ENCODE results near the gene FHOD3. TPM values are rescaled to one million over a fixed set of nuclear protein-coding genes. Genes with fewer than 3 reads are reported as not detected.

FHOD3 gene
- total and polyA plus RNA-seq, 7 donors: 5.4 to 98.2 (median 20.2) TPM

- 75 to 93% (median 89%) methylated on average over 1 of the region's 1 CpG for WGBS, 3 donors
- peaks cover 0 to 1% (median 0%) of the 10 kb centered on the region in 3 donors for H3K27me3 ChIP-seq (ENCODE audit: insufficient read depth in 3 of 3, low read length in 2 of 3)
- no peak for DNase-seq
- no peak for TF ChIP-seq CTCF (IDR thresholded peaks at IDR 0.05)
- no peaks in the 10 kb centered on the region for H3K36me3 ChIP-seq (ENCODE audit: insufficient read depth in 1 of 2, low read depth in 1 of 2)
- no peak for ATAC-seq
- H3K4me3 ChIP-seq: no peak overlapping the region
- H3K27ac ChIP-seq: no peak overlapping the region
- no peaks in the 10 kb centered on the region for H3K9me3 ChIP-seq
- intact Hi-C loops (cut with DNase I): no loop called here
- H3K4me1 ChIP-seq: peaks cover 8% of the 10 kb centered on the region
Measured at GRCh38 chr18:36481935-36482334, 184.4 kb downstream of the FHOD3 start.

GRCh38 chr18:36484591-36484990 lies 187.1 kb downstream of the FHOD3 start:
- Histone ChIP-seq H3K27me3 (ENCODE audit: insufficient read depth in 3 of 3, low read length in 2 of 3) (peaks cover 0 to 1% (median 0%) of the 10 kb centered on the region in 3 donors), H3K4me3 (no peak overlapping the region), H3K4me1 (peaks cover 8% of the 10 kb centered on the region), H3K27ac (no peak overlapping the region), H3K9me3 (no peaks in the 10 kb centered on the region), H3K36me3 (ENCODE audit: insufficient read depth in 1 of 2, low read depth in 1 of 2) (no peaks in the 10 kb centered on the region)
- ATAC-seq: no peak
- 86 to 89% (median 86%) methylated on average over 5 of the region's 5 CpGs for WGBS, 3 donors
- no peak for TF ChIP-seq CTCF (IDR thresholded peaks at IDR 0.05)
- intact Hi-C loops (cut with DNase I): no loop called here
- no peak for DNase-seq

- DNase-seq: no peak
- H3K27me3 ChIP-seq (ENCODE audit: insufficient read depth in 3 of 3, low read length in 2 of 3): no peaks in the 10 kb centered on the region
- TF ChIP-seq CTCF (IDR thresholded peaks at IDR 0.05): no peak
- 85 to 89% (median 86%) methylated on average over 2 of the region's 2 CpGs for WGBS, 3 donors
- ATAC-seq: no peak
- no peaks in the 10 kb centered on the region for H3K9me3 ChIP-seq
- peaks cover 8% of the 10 kb centered on the region for H3K4me1 ChIP-seq
- no peak overlapping the region for H3K27ac ChIP-seq
- intact Hi-C loops (cut with DNase I): no loop called here
- no peaks in the 10 kb centered on the region for H3K36me3 ChIP-seq (ENCODE audit: insufficient read depth in 1 of 2, low read depth in 1 of 2)
- H3K4me3 ChIP-seq: no peak overlapping the region
Measured at GRCh38 chr18:36485772-36486171, 188.3 kb downstream of the FHOD3 start.

GRCh38 chr18:36488131-36488530 lies 190.6 kb downstream of the FHOD3 start:
- no peak for DNase-seq
- Histone ChIP-seq H3K27ac (no peak overlapping the region), H3K9me3 (no peaks in the 10 kb centered on the region), H3K4me3 (no peak overlapping the region), H3K36me3 (ENCODE audit: insufficient read depth in 1 of 2, low read depth in 1 of 2) (no peaks in the 10 kb centered on the region), H3K4me1 (peaks cover 5% of the 10 kb centered on the region), H3K27me3 (ENCODE audit: insufficient read depth in 3 of 3, low read length in 2 of 3) (no peaks in the 10 kb centered on the region)
- no peak for TF ChIP-seq CTCF (IDR thresholded peaks at IDR 0.05)
- ATAC-seq: no peak
- intact Hi-C loops (cut with DNase I): no loop called here
- WGBS, 3 donors: 54 to 61% (median 55%) methylated on average over 2 of the region's 2 CpGs

- no peak for ATAC-seq
Measured at GRCh38 chr18:36490897-36491296, 193.4 kb downstream of the FHOD3 start.

More at GRCh38 chr18:36490897-36491296, 193.4 kb downstream of the FHOD3 start:
- 90 to 96% (median 94%) methylated on average over 4 of the region's 4 CpGs for WGBS, 3 donors
- H3K4me1 ChIP-seq: peaks cover 9% of the 10 kb centered on the region
- no peak overlapping the region for H3K4me3 ChIP-seq
- H3K27ac ChIP-seq: no peak overlapping the region
- H3K27me3 ChIP-seq (ENCODE audit: insufficient read depth in 3 of 3, low read length in 2 of 3): no peaks in the 10 kb centered on the region
- no peaks in the 10 kb centered on the region for H3K9me3 ChIP-seq
- no peaks in the 10 kb centered on the region for H3K36me3 ChIP-seq (ENCODE audit: insufficient read depth in 1 of 2, low read depth in 1 of 2)
- no peak for DNase-seq
- intact Hi-C loops (cut with DNase I): loop anchor here in 1 of 2 donors (10.0 kb wide), 1 partner anchor 84 kb away; no protein-coding TSS in a partner anchor
- TF ChIP-seq CTCF (IDR thresholded peaks at IDR 0.05): no peak
